Muscle of leg (tissue), 11 donors: ENCODE measurements around the gene ABHD17C. TPM values are rescaled to one million over a fixed set of nuclear protein-coding genes. Genes with fewer than 3 reads are reported as not detected.

Experiments used
- DNase-seq: peaks from one replicate; pipeline ENCODE4 v3.0.0; 2013
- H3K27ac ChIP-seq: one replicate; pipeline ENCODE4 v1.5.1; 2013; ENCODE audit warnings: mild to moderate bottlenecking, low read length, control low read depth
- H3K27me3 ChIP-seq: one replicate; pipeline ENCODE4 v1.6.1; 2013; ENCODE audit warnings: low read length; ENCODE audit not compliant: control insufficient read depth, insufficient read depth
- H3K36me3 ChIP-seq: one replicate; pipeline ENCODE4 v1.6.1; 2013; ENCODE audit warnings: low read length; ENCODE audit not compliant: control insufficient read depth, insufficient read depth
- H3K4me1 ChIP-seq: one replicate; pipeline ENCODE4 v1.6.1; 2013; ENCODE audit warnings: low read length; ENCODE audit not compliant: control insufficient read depth, insufficient read depth
- H3K4me3 ChIP-seq: one replicate; pipeline ENCODE4 v1.5.1; 2013; ENCODE audit warnings: low read length, control low read depth
- H3K9me3 ChIP-seq: replicated peaks from 2 replicates; pipeline ENCODE4 v1.6.1; 2013; ENCODE audit warnings: low read depth, low read length; ENCODE audit not compliant: control insufficient read depth
- WGBS: methylation state at CpG from one replicate; pipeline ENCODE4 v1.1.5; 2013; ENCODE audit warnings: missing lambda C conversion rate; ENCODE audit not compliant: insufficient coverage; 5-methylcytosine and 5-hydroxymethylcytosine counted together
- polyA plus RNA-seq, 8 donors: library from polyadenylated mRNA; unstranded; fragments of 120-200 nt; gene quantifications; one replicate each; pipeline versions ENCODE4 v1.2.1 to v1.2.3, GENCODE V29; 2013; ENCODE audit warnings: inconsistent platforms in 1 of 8, low replicate concordance in 1 of 8; ENCODE audit not compliant: insufficient read length in 8 of 8, insufficient read depth in 1 of 8
- total RNA-seq: library from RNA; stranded (reverse); fragments of 120-200 nt; gene quantifications from one replicate; pipeline ENCODE4 v1.2.4, GENCODE V29; 2013

Gene ABHD17C
- total and polyA plus RNA-seq, 9 donors, result 2.2 to 10.0 (median 8.2) TPM

GRCh38 chr15:80779658-80780415 is 84.7 kb downstream of the ABHD17C start:
- H3K9me3 ChIP-seq, result no peaks in the 10 kb centered on the region
- 1% methylated on average over 45 of the region's 45 CpGs for WGBS
- peaks cover 24% of the 10 kb centered on the region for H3K4me1 ChIP-seq
- H3K4me3 ChIP-seq, result peak overlapping the region; percentile 34
- peaks cover 56% of the 10 kb centered on the region for H3K27me3 ChIP-seq
- no peak overlapping the region for H3K27ac ChIP-seq
- no peaks in the 10 kb centered on the region for H3K36me3 ChIP-seq
- peak; percentile 17 for DNase-seq

GRCh38 chr15:80780416-80781221 is 85.5 kb downstream of the ABHD17C start:
- H3K4me3 ChIP-seq, result no peak overlapping the region
- peaks cover 58% of the 10 kb centered on the region for H3K27me3 ChIP-seq
- peak; percentile 75 for DNase-seq
- WGBS, result 2% methylated on average over 39 of the region's 40 CpGs
- peaks cover 24% of the 10 kb centered on the region for H3K4me1 ChIP-seq
- H3K36me3 ChIP-seq, result no peaks in the 10 kb centered on the region
- no peak overlapping the region for H3K27ac ChIP-seq
- no peaks in the 10 kb centered on the region for H3K9me3 ChIP-seq

DNA sequence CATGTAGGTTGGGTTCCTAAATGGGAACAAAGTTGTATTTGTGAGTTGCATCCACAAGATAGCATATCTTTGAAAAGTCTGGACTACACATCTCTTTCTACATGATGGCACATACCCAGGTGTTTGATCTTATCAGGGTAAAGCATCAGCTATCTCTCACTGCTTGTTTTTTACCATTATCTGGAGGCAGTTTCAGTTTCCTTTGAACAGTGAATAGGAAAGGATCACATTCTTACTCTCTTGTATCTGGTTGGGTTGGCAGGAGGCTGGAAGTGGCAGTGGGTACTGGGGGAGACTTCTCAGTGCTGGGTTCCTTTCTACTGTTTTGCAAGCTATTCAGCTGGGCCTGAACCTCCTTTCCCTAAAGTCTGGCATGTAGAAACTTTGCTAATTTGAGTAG is 88.2 kb downstream of the ABHD17C start:
- DNase-seq, result no peak
- H3K36me3 ChIP-seq, result no peaks in the 10 kb centered on the region
- H3K4me1 ChIP-seq, result peaks cover 22% of the 10 kb centered on the region
- H3K4me3 ChIP-seq, result no peak overlapping the region
- H3K9me3 ChIP-seq, result no peaks in the 10 kb centered on the region
- H3K27ac ChIP-seq, result no peak overlapping the region
- peaks cover 45% of the 10 kb centered on the region for H3K27me3 ChIP-seq

DNA sequence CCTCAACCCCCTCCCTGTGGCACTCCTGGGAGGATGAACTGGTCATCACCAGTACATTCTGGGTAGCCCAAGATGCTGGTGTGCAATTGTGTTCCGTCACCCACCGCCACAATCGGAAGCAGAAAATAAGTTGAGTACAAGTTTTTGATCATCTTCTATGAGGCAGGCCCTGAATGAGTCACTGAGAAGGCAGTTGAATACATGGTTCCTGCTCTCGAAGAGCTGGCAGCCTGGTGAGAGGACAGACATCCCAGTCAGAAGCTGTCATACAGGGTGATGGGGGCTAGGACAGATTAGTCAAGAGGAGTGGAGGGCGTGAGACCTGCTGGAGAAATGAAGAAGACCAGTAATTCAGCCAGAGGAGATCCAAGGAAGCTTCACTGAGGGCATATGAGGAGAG is 90.2 kb downstream of the ABHD17C start:
- H3K36me3 ChIP-seq, result no peaks in the 10 kb centered on the region
- peaks cover 26% of the 10 kb centered on the region for H3K27me3 ChIP-seq
- no peak overlapping the region for H3K4me3 ChIP-seq
- no peak for DNase-seq
- no peaks in the 10 kb centered on the region for H3K9me3 ChIP-seq
- H3K27ac ChIP-seq, result no peak overlapping the region
- peaks cover 7% of the 10 kb centered on the region for H3K4me1 ChIP-seq
- WGBS, result 82% methylated on average over 5 of the region's 5 CpGs

- WGBS, result no CpG with 5 or more reads among the region's 5 CpGs
- Histone ChIP-seq H3K4me1 (peaks cover 1% of the 10 kb centered on the region), H3K27ac (no peak overlapping the region), H3K27me3 (peaks cover 21% of the 10 kb centered on the region), H3K4me3 (no peak overlapping the region), H3K36me3 (no peaks in the 10 kb centered on the region), H3K9me3 (no peaks in the 10 kb centered on the region)
- no peak for DNase-seq
Observed at GRCh38 chr15:80785811-80786354, 90.8 kb downstream of the ABHD17C start.

DNA sequence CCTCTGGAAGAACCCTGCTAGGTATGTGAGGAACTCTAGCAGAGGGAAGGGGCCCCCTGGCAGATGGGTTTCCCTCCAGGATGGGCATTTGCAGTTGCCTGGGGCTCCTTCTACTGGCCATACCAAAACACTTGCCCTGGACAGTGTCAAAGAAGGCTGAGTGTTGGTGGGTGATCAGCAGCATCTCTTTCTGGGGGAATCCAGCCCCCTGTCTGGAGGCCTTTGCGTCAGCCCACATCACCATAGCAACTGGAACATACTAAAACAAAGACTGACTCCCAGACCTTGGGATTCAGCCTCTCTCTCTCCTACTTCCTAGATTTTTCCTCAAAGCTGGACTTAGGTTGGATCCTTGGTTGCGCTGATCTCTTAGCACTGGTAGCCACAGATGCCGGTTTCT is 92.2 kb downstream of the ABHD17C start:
- Histone ChIP-seq H3K9me3 (no peaks in the 10 kb centered on the region), H3K4me3 (no peak overlapping the region), H3K27ac (no peak overlapping the region), H3K27me3 (peaks cover 19% of the 10 kb centered on the region), H3K4me1 (no peaks in the 10 kb centered on the region), H3K36me3 (no peaks in the 10 kb centered on the region)
- WGBS, result 83% methylated on average over 2 of the region's 3 CpGs
- DNase-seq, result no peak

- H3K27me3 ChIP-seq, result peaks cover 16% of the 10 kb centered on the region
- WGBS, result 25% methylated on average over 2 of the region's 6 CpGs
- no peaks in the 10 kb centered on the region for H3K9me3 ChIP-seq
- no peaks in the 10 kb centered on the region for H3K4me1 ChIP-seq
- H3K27ac ChIP-seq, result no peak overlapping the region
- no peak for DNase-seq
- no peak overlapping the region for H3K4me3 ChIP-seq
- H3K36me3 ChIP-seq, result no peaks in the 10 kb centered on the region
Observed at GRCh38 chr15:80788536-80788935, 93.4 kb downstream of the ABHD17C start.

DNA sequence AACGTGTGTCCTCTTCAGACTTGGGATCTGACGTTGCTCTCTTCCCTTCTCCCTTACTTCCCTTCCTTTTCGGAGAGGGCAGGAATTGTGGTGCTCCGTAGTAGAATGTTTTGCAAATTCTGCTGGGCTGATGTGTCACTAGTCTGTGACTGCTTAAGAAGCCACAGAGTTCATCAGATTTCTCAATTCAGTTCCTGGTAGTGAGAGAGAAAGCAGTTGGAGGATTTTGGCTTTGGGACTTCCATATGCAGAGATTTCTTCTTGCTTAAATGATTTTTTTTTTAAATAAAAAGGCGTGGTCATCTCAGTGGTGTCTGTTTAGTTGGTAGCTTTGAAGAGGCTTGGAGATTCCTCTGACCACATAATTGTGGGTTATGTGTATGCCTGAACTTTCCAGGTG is 94.2 kb downstream of the ABHD17C start:
- Histone ChIP-seq H3K27ac (no peak overlapping the region), H3K27me3 (peaks cover 10% of the 10 kb centered on the region), H3K4me3 (no peak overlapping the region), H3K9me3 (no peaks in the 10 kb centered on the region), H3K36me3 (no peaks in the 10 kb centered on the region), H3K4me1 (no peaks in the 10 kb centered on the region)
- WGBS, result no CpG with 5 or more reads among the region's 5 CpGs
- no peak for DNase-seq

DNA sequence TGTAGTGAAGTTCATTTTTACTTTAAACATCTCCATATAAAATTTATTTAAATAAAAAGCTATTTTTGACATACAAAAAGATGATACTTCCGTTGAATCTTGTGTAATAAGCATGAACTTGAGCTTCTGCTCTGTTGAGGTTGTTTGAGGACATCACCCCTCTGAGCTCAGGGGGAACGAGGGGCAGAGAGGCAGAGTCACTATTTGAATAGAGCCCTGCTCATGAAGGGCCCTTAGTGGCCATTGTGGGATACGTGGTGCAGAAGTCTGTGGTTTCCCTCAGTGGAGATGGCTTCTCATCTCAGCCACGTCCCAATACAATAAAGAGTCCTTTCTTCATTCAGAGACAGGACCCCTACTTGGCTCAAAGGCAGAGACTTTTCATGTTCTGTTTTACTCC is 94.7 kb downstream of the ABHD17C start:
- no peak overlapping the region for H3K4me3 ChIP-seq
- H3K9me3 ChIP-seq, result no peaks in the 10 kb centered on the region
- H3K27me3 ChIP-seq, result peaks cover 7% of the 10 kb centered on the region
- WGBS, result 100% methylated on average over 2 of the region's 4 CpGs
- H3K27ac ChIP-seq, result no peak overlapping the region
- DNase-seq, result no peak
- no peaks in the 10 kb centered on the region for H3K4me1 ChIP-seq
- H3K36me3 ChIP-seq, result no peaks in the 10 kb centered on the region

- Histone ChIP-seq H3K4me1 (no peaks in the 10 kb centered on the region), H3K9me3 (no peaks in the 10 kb centered on the region), H3K4me3 (no peak overlapping the region), H3K27me3 (peaks cover 7% of the 10 kb centered on the region), H3K36me3 (no peaks in the 10 kb centered on the region), H3K27ac (no peak overlapping the region)
- no CpG with 5 or more reads among the region's 5 CpGs for WGBS
- DNase-seq, result no peak
Observed at GRCh38 chr15:80790236-80790635, 95.1 kb downstream of the ABHD17C start.
